GM12875 (cell line): Measurements from ENCODE around the gene STK24.

Experiments
- H3K4me3 ChIP-seq: one replicate; pipeline ENCODE4 v1.5.1; 2011; ENCODE audit warnings: low read depth, low read length, control low read depth
- CTCF ChIP-seq: IDR thresholded peaks from 2 replicates; pipeline ENCODE4 v1.5.1; 2011; ENCODE audit warnings: low read depth, mild to moderate bottlenecking, control low read depth, inconsistent platforms, low read length, moderate library complexity, borderline replicate concordance; ENCODE audit not compliant: insufficient read depth

Gene STK24

GRCh38 chr13:98536729-98537128 is 40.2 kb downstream of the STK24 start:
- H3K4me3 ChIP-seq: no peak overlapping the region
- TF ChIP-seq CTCF: no peak

DNA sequence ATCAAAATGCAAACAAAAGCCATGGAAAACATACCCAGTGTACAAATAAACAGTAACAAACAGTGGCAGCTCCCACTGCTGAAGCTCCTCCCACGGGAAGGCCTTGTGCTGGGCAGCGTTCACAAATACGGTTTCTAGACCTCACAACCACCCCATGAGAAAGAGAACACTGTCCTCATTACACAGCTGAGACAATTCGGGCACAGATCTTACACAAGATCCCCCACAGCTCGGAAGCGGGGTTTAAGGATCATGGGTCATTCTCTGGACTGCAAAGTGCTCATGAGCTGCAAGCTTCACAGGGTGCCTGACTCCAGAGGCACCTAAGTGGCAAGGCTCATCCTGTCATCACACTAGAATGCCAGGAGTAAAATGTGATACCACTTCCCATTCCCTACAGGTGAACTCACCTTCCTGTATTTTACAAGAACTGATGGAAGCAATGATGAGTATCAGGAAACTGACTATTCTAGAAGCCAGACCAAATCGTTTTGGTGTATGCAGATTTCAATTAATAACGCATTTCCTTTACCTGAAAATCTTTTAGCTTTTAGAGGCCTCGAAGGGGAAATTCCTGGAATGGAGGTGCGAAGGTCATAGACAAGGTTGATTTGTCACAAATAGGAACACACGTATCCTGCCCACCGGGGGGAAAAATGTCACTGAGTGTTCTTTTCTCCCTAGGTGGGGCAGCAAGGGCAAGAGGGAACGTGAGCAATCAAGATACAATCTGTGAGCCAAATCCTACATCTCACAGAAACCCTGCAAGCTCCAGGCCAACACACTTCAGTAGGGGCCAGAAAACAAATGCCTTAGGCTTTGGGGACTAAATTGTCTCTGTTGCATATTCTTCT is 41.2 kb downstream of the STK24 start:
- TF ChIP-seq CTCF: no peak
- H3K4me3 ChIP-seq: no peak overlapping the region

GRCh38 chr13:98534821-98535220 is 42.1 kb downstream of the STK24 start:
- H3K4me3 ChIP-seq: no peak overlapping the region
- no peak for TF ChIP-seq CTCF

DNA sequence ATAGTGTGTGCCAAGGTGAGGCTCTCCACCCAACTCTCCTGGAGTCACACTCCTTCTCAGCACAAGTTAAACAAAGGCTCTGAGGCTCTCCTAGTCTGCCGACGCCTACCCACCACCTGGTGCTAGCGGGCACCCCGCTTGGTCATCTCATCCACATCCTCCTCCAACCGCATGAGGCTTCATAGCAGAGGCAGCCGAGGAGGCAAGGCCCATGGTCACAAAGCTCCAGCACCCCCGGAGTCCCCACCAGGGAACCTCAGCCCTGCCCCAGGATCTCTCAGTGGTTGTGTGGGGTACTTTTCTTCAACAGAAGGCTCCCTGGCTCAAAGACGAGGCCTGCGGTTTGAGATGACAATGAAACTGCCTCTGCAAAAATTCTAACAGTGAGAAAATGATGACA is 43.0 kb downstream of the STK24 start:
- no peak for TF ChIP-seq CTCF
- no peak overlapping the region for H3K4me3 ChIP-seq

DNA sequence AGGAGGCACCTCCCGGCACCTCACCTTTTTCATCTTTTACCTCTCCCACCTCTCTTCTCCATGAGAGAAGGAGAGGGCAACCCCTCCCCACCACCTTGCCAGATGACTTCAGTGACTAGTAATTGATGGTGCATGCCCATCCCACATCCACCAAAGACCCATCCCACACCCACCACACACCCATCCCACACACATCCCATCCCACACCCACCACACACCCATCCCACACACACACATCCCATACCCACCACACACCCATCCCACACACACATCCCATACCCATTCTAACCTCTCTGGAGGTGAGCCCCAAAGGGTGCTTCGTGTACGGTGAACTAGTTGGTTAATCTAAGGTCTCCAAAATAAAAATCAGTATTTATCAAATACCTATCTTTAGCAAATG is 44.7 kb downstream of the STK24 start:
- no peak overlapping the region for H3K4me3 ChIP-seq
- no peak for TF ChIP-seq CTCF

- TF ChIP-seq CTCF: no peak
- H3K4me3 ChIP-seq: no peak overlapping the region
Observed at GRCh38 chr13:98530217-98530616, 46.7 kb downstream of the STK24 start.

DNA sequence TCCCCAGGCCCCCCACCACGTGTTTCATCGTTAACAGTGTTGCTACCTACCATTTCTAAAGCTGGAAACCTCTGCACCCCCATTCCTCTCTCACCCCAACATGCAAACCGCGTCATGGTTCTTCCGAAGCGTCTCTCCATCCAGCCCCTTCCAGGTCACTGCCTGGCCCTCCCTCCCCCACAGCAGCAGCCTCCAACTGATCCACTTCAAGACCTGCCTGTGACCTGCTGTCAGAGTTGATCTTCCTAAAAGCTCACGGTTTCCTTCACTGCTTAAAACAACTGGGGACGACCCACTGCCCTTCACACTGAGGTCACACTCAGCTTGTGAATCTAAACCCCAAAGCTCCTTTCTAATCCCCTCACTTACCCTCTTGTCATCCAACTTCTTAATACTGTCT is 47.7 kb downstream of the STK24 start:
- TF ChIP-seq CTCF: no peak
- no peak overlapping the region for H3K4me3 ChIP-seq
